GM21447 (cell line): ENCODE results near the gene FADS1.

Experiments
- ATAC-seq: cut with Tn5 transposase; IDR thresholded peaks from one replicate; pipeline ENCODE4 v1.9.1; 2021; ENCODE audit not compliant: unreplicated experiment

Gene FADS1

GRCh38 chr11:61762798-61763197 is 54.0 kb downstream of the FADS1 start:
- ATAC-seq: no peak

- no peak for ATAC-seq
These were observed 54.6 kb downstream of the FADS1 start for GRCh38 chr11:61762223-61762615.

- ATAC-seq: no peak
These were observed 55.2 kb downstream of the FADS1 start for GRCh38 chr11:61761440-61762222.

DNA sequence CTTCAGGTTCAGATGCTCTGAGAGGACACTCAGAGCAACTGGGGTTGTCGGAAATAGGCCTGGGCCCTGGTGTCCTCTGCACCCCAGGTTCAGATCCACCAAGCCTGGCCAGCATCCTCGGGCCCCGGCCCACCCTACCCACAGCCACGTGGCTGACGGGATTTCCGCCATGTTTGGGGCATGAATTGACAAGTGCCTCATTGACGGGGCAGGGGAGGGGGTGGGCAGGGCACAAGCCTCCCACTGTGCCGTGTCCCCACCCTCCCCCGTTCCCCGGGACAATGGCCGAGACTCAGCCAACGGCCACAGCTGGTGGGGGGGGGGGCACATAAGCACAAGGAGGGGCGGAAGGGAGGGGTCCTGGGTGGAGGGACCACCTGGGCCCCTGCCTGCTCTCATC is 55.9 kb downstream of the FADS1 start:
- ATAC-seq: no peak

GRCh38 chr11:61757213-61757862 is 59.5 kb downstream of the FADS1 start:
- ATAC-seq: no peak

- ATAC-seq: peak; percentile 52
These were observed 60.2 kb downstream of the FADS1 start for GRCh38 chr11:61756452-61757212.

- ATAC-seq: no peak
These were observed 60.7 kb downstream of the FADS1 start for GRCh38 chr11:61756147-61756451.

DNA sequence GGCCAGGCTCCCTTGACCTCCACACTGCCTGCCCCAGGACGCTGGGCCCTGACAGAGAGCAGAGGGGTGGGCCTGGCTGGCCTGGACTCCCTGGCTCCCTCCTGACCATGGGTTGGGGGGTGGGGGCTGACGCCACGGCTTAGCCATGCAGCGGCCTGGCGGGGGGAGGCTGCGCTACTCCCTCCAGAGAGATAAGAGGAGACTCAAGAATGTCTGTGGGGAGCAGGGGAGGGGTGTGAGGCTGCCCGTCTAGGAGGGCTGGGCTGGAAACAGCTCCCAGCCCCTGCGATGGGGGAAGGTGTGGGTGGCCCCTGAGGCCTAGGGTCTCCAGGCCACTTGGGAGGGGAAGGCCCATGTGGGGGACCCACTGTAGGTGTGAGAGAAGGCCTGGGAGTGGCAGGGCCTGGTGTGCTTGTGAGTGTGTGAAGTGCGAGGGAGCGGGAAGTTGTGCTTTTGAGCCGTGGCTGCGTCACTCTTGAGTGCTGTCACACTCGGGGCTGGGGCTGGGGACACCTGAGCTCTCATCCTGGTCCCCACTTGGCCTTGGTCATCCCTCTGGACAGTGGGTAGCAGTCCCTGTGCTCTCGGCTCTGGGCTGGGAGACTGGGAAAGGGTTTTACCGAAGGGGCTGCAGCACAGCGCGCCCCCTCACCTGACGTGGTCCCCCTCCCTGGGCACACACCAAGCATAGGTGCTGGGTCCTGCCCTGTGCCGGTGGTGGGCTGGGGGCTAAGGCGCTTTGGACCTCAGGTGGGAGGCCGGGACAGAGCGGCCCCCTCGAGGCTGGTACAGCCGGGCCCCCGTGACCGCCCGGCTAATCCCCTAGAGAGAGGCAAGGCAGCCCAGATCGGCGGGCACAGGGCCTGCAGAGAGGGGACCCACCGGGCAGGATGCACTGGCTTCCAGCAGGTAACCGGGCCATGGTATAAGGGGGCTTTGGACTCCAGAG is 62.0 kb downstream of the FADS1 start:
- no peak for ATAC-seq

DNA sequence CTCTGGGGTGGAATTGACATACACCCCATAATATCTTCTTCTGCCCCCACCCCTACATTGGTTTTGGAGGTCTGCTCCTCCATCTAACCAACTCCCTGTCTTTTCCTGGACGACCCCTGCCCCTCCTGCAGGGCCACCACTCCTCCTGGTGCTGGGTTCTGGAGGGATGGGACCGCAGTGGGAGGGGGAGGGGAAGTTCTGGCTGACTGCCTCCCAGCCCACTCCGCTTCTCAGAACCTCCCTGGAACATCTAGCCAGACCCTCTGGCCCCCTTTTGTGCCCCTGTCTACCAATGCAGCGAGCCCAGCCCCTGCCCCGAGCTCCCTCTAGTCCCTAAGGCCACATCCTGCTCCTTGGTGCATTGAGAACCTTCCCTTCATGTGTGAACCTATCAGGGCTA is 63.1 kb downstream of the FADS1 start:
- no peak for ATAC-seq

- ATAC-seq: no peak
These were observed 63.8 kb downstream of the FADS1 start for GRCh38 chr11:61752925-61753521.

DNA sequence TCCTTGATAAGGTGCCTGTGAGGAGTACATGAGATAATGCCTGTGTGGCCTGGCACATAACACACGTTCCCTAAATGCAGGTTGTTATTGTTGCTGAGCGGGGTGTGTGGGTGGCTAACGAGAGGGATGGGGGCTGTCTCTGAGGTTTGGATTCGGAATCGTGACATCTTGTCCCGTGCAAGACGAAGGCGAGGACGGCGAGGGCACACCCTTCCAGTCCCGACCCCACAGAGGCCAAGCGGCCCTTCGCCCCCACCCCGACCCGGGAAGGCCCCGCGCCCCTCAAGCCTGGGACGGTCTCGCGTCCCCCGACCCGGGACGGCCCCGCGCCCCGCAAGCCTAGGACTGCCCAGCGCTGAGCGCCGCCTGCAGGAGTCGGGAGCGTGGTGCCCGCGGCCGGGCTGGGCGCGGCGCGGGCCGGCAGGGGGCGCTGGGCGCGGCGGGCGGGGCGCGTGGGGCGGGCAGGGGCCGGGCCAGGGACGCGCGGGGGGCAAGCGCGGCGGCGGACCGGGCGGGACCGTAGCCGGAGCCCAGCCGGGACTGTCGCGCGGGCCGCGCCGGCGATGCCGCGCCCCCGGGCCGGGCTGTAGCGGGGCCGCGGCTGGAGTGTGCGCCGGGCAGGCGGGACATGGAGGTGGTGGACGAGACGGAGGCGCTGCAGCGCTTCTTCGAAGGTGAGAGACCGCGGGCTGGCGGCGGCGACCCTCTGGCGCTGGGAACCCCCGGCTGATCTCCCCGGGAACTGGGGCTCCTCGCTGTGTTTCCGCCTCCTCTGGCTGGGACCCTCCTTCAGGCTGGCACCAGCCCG is 64.5 kb downstream of the FADS1 start, which contains the start of gene MYRF:
Gene MYRF (plus strand): TSS at position 520 of the 808 bp plus-strand sequence. CDS start 109 bp downstream, at position 629.
- no peak for ATAC-seq

GRCh38 chr11:61751384-61751783 is 65.4 kb downstream of the FADS1 start:
- no peak for ATAC-seq

- no peak for ATAC-seq
These were observed 66.1 kb downstream of the FADS1 start for GRCh38 chr11:61750631-61751273.
